Epithelial cell of proximal tubule (primary cell): ENCODE data around the gene TBC1D9B. TPM values are rescaled to one million over a fixed set of nuclear protein-coding genes. Genes with fewer than 3 reads are reported as not detected.
A peak's percentile ranks its signal among the peaks of the same experiment; 100 is the strongest.

Experiments used
- DNase-seq: peaks from one replicate; pipeline ENCODE4 v3.0.0-alpha.2; 2011; ENCODE audit warnings: low read depth
- H3K4me3 ChIP-seq: 2 replicates; pipeline ENCODE4 v1.5.1; 2011; ENCODE audit warnings: low read depth, mild to moderate bottlenecking, low read length
- total RNA-seq: library from RNA; depleted of rRNA; stranded (reverse); fragments of >200 nt; gene quantifications from 2 replicates; pipeline ENCODE4 v1.2.3, GENCODE V29; 2015
- TF ChIP-seq, protein P1 (sequence below): conservative IDR thresholded peaks from 2 replicates; pipeline ENCODE4 v1.5.1; 2012; ENCODE audit warnings: low read depth, mild to moderate bottlenecking, low read length

The TBC1D9B gene
- total RNA-seq, 1 donor from 2014 or later = 69.0 TPM

GRCh38 chr5:179858586-179859427, 48.9 kb downstream of the TBC1D9B start, which contains the start of gene MRNIP:
Gene MRNIP, minus strand, starts transcription at chr5:179858817. Its CDS starts 21 bp downstream, at chr5:179858796.
- DNase-seq = no peak
- peak within 1 kb of the TSS; percentile 91 for H3K4me3 ChIP-seq
- TF ChIP-seq, protein P1, sequence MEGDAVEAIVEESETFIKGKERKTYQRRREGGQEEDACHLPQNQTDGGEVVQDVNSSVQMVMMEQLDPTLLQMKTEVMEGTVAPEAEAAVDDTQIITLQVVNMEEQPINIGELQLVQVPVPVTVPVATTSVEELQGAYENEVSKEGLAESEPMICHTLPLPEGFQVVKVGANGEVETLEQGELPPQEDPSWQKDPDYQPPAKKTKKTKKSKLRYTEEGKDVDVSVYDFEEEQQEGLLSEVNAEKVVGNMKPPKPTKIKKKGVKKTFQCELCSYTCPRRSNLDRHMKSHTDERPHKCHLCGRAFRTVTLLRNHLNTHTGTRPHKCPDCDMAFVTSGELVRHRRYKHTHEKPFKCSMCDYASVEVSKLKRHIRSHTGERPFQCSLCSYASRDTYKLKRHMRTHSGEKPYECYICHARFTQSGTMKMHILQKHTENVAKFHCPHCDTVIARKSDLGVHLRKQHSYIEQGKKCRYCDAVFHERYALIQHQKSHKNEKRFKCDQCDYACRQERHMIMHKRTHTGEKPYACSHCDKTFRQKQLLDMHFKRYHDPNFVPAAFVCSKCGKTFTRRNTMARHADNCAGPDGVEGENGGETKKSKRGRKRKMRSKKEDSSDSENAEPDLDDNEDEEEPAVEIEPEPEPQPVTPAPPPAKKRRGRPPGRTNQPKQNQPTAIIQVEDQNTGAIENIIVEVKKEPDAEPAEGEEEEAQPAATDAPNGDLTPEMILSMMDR = no peak

- H3K4me3 ChIP-seq = peak overlapping the region; percentile 91
- no peak for DNase-seq
- TF ChIP-seq, protein P1 = no peak
Observed at GRCh38 chr5:179858241-179858585, 49.5 kb downstream of the TBC1D9B start.

DNA sequence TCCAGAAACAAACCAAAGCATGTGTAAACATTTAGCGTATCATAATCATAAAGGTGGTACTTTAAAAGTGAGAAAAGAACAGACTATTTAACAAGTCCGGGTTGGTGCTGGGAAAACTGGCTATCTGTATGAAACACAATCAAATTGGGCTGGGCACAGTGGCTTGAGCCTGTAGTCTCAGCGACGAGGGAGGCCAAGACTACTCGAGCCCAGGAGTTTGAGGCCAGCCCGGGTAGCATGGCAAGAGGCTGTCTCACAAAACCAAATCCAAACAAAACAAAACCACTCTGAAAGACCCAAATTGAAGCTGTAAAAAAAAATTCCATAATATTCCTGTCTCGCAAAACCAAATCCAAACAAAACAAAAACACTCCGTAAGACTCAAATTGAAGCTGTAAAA, 53.3 kb downstream of the TBC1D9B start:
- DNase-seq = no peak
- H3K4me3 ChIP-seq = no peak overlapping the region
- TF ChIP-seq, protein P1 = no peak

GRCh38 chr5:179852993-179853547, 54.6 kb downstream of the TBC1D9B start:
- no peak overlapping the region for H3K4me3 ChIP-seq
- TF ChIP-seq, protein P1 = no peak
- no peak for DNase-seq

DNA sequence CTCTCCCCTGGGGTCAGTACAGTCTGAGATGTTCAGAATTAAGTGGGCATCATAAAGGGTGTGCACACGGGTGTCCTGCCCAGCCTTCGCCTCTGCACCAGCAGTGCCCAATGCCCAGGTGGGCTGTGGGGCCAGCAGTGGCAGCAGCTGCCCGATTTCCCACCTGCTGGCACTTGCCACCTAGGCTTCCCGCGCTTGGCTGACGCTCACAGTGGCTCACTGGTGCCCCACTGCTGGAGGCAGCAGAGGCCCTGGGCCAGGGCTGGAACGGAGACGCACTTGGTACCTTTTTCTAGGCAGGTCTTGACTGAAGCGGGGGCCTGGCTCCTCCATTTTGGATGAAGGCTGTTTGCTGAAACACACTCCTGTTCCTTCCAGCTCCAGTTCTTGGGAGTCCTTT, 66.1 kb downstream of the TBC1D9B start:
- H3K4me3 ChIP-seq = no peak overlapping the region
- TF ChIP-seq, protein P1 = no peak
- DNase-seq = no peak

DNA sequence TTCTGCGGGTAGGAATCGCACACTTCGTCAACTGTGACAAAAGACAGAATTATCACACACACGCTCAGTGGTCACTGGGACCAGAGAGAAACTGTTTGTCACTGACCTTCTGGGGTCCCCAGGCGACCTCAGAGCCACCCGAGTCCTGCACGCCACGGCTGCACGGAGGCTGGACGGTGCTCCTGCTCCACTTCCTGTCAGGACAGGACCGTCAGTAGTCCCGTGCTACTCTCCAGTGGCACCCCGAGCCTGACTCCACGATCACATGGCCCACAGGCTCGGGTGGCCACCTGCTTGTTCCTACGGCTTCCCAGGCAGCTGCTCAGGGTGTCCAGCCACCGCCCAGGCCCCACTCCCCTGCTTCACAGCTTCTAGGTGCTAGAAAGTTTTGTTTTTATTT, 66.9 kb downstream of the TBC1D9B start:
- no peak overlapping the region for H3K4me3 ChIP-seq
- DNase-seq = no peak
- TF ChIP-seq, protein P1 = no peak

GRCh38 chr5:179840321-179840720, 67.4 kb downstream of the TBC1D9B start:
- TF ChIP-seq, protein P1 = no peak
- no peak for DNase-seq

More at GRCh38 chr5:179840321-179840720, 67.4 kb downstream of the TBC1D9B start:
- H3K4me3 ChIP-seq = no peak overlapping the region
